Activated T-helper 17 cell treated with anti-CD3 and anti-CD28 coated beads, Interleukin-2, amount 50 U/mL, for 72 hours (primary cell): ENCODE results near the gene COASY. TPM values are rescaled to one million over a fixed set of nuclear protein-coding genes. Genes with fewer than 3 reads are reported as not detected.

ENCODE experiments used
- ATAC-seq: fragments of 150-1000 bp; cut with Tn5 transposase; replicated peaks from 2 replicates; pipeline ENCODE4 v1.10.0; 2021; ENCODE audit warnings: mild to moderate bottlenecking, moderate library complexity
- H3K27ac Mint-ChIP-seq: one replicate; pipeline ENCODE4 v1.8.0; 2022; ENCODE audit warnings: mixed read lengths
- H3K27me3 Mint-ChIP-seq: one replicate; pipeline ENCODE4 v1.8.0; 2022; ENCODE audit warnings: mixed read lengths
- H3K36me3 Mint-ChIP-seq: one replicate; pipeline ENCODE4 v1.8.0; 2022; ENCODE audit warnings: low read depth, mild to moderate bottlenecking, mixed read lengths
- H3K4me1 Mint-ChIP-seq: one replicate; pipeline ENCODE4 v1.8.0; 2022; ENCODE audit warnings: mixed read lengths
- H3K4me3 Mint-ChIP-seq: one replicate; pipeline ENCODE4 v1.8.0; 2022; ENCODE audit warnings: mild to moderate bottlenecking, mixed read lengths
- H3K9me3 Mint-ChIP-seq: one replicate; pipeline ENCODE4 v1.8.0; 2022; ENCODE audit warnings: mixed read lengths
- total RNA-seq, 2 donors: library from RNA; stranded (reverse); gene quantifications; one replicate each; pipeline ENCODE4 v1.2.3, GENCODE V29; 2022

COASY gene
- total RNA-seq, 2 donors from 2014 or later = 76.7 to 108 TPM

DNA sequence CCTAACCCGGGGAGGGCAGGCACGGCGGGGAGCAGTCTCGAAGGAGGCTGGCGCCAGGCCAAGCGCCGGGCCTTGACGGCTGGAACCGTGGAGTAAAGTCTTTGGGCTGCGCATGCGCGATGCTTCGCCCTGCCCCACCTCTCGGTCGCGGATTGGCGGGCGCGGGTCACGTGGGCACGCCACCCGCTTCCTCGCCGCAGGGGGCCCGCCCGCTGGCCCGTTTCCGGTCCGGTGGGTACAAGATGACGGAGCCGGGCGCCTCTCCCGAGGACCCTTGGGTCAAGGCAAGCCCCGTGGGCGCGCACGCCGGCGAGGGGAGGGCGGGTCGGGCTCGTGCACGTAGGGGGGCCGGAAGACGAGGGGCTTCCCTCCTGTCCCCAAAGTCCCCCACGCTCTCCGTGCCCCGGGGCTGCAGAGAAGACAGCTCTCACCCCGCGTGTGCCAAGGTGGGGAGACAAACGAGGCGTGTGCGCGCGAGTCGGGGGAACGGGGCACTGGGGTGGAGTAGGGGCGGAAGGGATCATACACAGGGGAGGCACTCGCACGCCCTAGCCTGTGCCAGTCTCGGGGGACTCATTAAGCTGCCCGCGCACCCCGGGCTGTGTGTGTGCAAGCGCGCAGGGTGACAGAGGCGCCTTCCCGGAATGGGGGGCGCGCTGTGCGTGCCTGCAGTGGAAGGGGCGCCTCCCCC lies 5.1 kb downstream of the COASY start, which contains the start of gene MLX:
MLX (plus strand) TSS at position 218 of the 691 bp plus-strand sequence; CDS start at position 243, 25 bp downstream.
- Mint-ChIP-seq H3K36me3 (peaks cover 84% of the 10 kb centered on the region), H3K4me3 (peak within 1 kb of the TSS; percentile 93), H3K27ac (peak within 1 kb of the TSS; percentile 91), H3K4me1 (peaks cover 10% of the 10 kb centered on the region), H3K27me3 (no peaks in the 10 kb centered on the region), H3K9me3 (no peaks in the 10 kb centered on the region)
- peak; percentile 76 for ATAC-seq

- Mint-ChIP-seq H3K9me3 (no peaks in the 10 kb centered on the region), H3K27ac (no peak overlapping the region), H3K36me3 (peaks cover 89% of the 10 kb centered on the region), H3K27me3 (no peaks in the 10 kb centered on the region), H3K4me1 (peaks cover 9% of the 10 kb centered on the region), H3K4me3 (peak overlapping the region; percentile 93)
- no peak for ATAC-seq
Measured at GRCh38 chr17:42568341-42569111, 6.6 kb downstream of the COASY start.

GRCh38 chr17:42571435-42572225 lies 9.7 kb downstream of the COASY start:
- no peak overlapping the region for H3K27ac Mint-ChIP-seq
- peaks cover 18% of the 10 kb centered on the region for H3K4me1 Mint-ChIP-seq
- no peaks in the 10 kb centered on the region for H3K27me3 Mint-ChIP-seq
- no peak overlapping the region for H3K4me3 Mint-ChIP-seq
- peaks cover 97% of the 10 kb centered on the region for H3K36me3 Mint-ChIP-seq
- H3K9me3 Mint-ChIP-seq = no peaks in the 10 kb centered on the region
- ATAC-seq = no peak

DNA sequence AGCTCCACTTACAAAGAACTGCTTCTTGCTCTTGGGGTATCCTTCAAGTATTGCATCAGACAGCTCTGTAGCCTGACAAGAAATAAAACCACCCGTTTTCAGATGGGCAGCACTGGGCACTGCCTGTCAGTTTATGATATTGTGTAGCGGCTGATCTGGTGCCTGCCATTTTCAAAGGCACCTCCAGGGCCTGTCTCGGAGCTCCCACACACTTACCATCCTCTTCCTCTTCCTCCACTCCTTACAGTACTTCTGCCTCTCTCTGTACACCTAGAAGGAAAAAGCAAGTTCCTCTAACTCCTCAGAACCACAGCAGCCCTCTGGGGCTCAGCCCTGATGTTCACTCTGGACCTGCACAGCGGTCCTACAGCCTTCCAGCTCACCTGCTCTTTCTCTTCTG lies 11.1 kb downstream of the COASY start:
- H3K4me1 Mint-ChIP-seq = peaks cover 18% of the 10 kb centered on the region
- H3K36me3 Mint-ChIP-seq = peaks cover 97% of the 10 kb centered on the region
- ATAC-seq = no peak

GRCh38 chr17:42574463-42574862 lies 12.5 kb downstream of the COASY start:
- Mint-ChIP-seq H3K36me3 (peaks cover 89% of the 10 kb centered on the region), H3K27ac (no peak overlapping the region), H3K4me3 (no peak overlapping the region), H3K27me3 (no peaks in the 10 kb centered on the region), H3K4me1 (peaks cover 18% of the 10 kb centered on the region), H3K9me3 (no peaks in the 10 kb centered on the region)
- no peak for ATAC-seq

More for the DNA sequence above, 11.1 kb downstream of the COASY start:
- Mint-ChIP-seq H3K27me3 (no peaks in the 10 kb centered on the region), H3K9me3 (no peaks in the 10 kb centered on the region), H3K27ac (peak overlapping the region; percentile 5), H3K4me3 (no peak overlapping the region)

DNA sequence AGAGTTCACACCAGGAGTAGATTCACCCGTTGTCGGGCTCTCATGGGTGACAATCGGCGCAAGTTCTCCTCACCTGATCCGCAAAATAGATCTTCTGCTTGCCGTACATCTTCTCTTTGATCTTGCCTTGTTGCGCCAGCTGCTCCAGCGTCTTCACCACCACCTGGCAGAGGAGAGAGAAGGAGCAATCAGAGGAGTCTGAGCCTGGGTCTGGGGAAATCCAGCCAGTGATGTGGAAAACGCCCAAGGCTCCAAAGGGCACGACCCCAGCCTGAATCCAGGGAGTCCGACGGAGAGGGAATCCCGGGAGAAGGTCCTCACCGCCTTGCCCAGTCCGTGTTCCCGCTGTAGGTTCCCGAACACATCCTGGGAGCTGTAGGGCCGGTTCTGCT lies 15.2 kb downstream of the COASY start:
- peak; percentile 8 for ATAC-seq
- Mint-ChIP-seq H3K36me3 (peaks cover 89% of the 10 kb centered on the region), H3K27me3 (no peaks in the 10 kb centered on the region), H3K27ac (peak overlapping the region; percentile 95), H3K4me3 (peak overlapping the region; percentile 91), H3K4me1 (peaks cover 18% of the 10 kb centered on the region), H3K9me3 (no peaks in the 10 kb centered on the region)

GRCh38 chr17:42577532-42578281 lies 15.8 kb downstream of the COASY start, which contains the start of gene PSMC3IP:
Gene PSMC3IP (minus strand): TSS chr17:42577729. CDS start chr17:42577686, 43 bp downstream.
- Mint-ChIP-seq H3K36me3 (peaks cover 89% of the 10 kb centered on the region), H3K27ac (peak within 1 kb of the TSS; percentile 95), H3K9me3 (no peaks in the 10 kb centered on the region), H3K4me1 (peaks cover 18% of the 10 kb centered on the region), H3K4me3 (peak within 1 kb of the TSS; percentile 91), H3K27me3 (no peaks in the 10 kb centered on the region)
- ATAC-seq = peak; percentile 97

DNA sequence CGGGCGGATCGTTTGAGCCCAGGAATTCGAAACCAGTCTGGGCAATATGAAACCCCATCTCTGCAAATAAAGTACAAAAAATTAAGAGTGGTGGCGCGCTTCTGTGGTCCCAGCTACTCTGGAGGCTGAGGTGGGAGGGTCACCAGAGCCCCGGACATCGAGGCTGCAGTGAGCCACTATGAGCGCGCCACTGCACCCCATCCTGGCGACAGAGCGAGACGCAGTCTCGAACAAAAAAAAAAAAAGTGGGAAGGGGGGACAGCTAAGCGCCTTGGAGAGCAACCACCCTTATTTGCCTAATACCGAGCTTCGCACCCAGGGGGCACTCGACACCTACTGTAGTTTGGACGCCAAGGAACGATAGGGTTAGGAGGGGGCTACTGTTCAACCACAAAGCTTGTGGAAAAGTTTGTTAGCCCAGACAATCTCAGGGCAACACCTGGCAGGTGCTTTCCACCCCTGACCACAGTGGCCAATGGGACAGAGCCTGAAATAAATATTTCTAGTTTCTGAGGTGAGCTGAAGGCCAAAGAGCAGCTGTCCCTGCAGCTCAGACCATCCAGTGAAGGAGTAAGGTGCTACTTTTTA lies 16.4 kb downstream of the COASY start:
- peak; percentile 36 for ATAC-seq
- no peaks in the 10 kb centered on the region for H3K27me3 Mint-ChIP-seq
- H3K4me3 Mint-ChIP-seq = peak overlapping the region; percentile 91
- H3K4me1 Mint-ChIP-seq = peaks cover 18% of the 10 kb centered on the region
- H3K27ac Mint-ChIP-seq = peak overlapping the region; percentile 95
- peaks cover 89% of the 10 kb centered on the region for H3K36me3 Mint-ChIP-seq
- no peaks in the 10 kb centered on the region for H3K9me3 Mint-ChIP-seq

GRCh38 chr17:42579794-42580551 lies 18.0 kb downstream of the COASY start:
- Mint-ChIP-seq H3K4me1 (peaks cover 18% of the 10 kb centered on the region), H3K27ac (no peak overlapping the region), H3K36me3 (peaks cover 89% of the 10 kb centered on the region), H3K9me3 (no peaks in the 10 kb centered on the region), H3K27me3 (no peaks in the 10 kb centered on the region), H3K4me3 (peak overlapping the region; percentile 9)
- ATAC-seq = no peak

GRCh38 chr17:42581744-42582270 lies 19.9 kb downstream of the COASY start:
- H3K4me1 Mint-ChIP-seq = peaks cover 3% of the 10 kb centered on the region
- peaks cover 89% of the 10 kb centered on the region for H3K36me3 Mint-ChIP-seq
- no peak overlapping the region for H3K27ac Mint-ChIP-seq
- H3K9me3 Mint-ChIP-seq = no peaks in the 10 kb centered on the region
- ATAC-seq = no peak
- no peak overlapping the region for H3K4me3 Mint-ChIP-seq
- no peaks in the 10 kb centered on the region for H3K27me3 Mint-ChIP-seq

GRCh38 chr17:42584880-42585279 lies 22.9 kb downstream of the COASY start:
- no peak for ATAC-seq
- H3K4me3 Mint-ChIP-seq = no peak overlapping the region
- peaks cover 100% of the 10 kb centered on the region for H3K36me3 Mint-ChIP-seq
- no peaks in the 10 kb centered on the region for H3K27me3 Mint-ChIP-seq
- peak overlapping the region; percentile 32 for H3K27ac Mint-ChIP-seq
- H3K9me3 Mint-ChIP-seq = no peaks in the 10 kb centered on the region
- H3K4me1 Mint-ChIP-seq = no peaks in the 10 kb centered on the region

GRCh38 chr17:42585353-42585752 lies 23.4 kb downstream of the COASY start:
- H3K4me3 Mint-ChIP-seq = no peak overlapping the region
- H3K27ac Mint-ChIP-seq = peak overlapping the region; percentile 32
- ATAC-seq = no peak
- H3K27me3 Mint-ChIP-seq = no peaks in the 10 kb centered on the region
- no peaks in the 10 kb centered on the region for H3K4me1 Mint-ChIP-seq
- H3K9me3 Mint-ChIP-seq = no peaks in the 10 kb centered on the region
- peaks cover 100% of the 10 kb centered on the region for H3K36me3 Mint-ChIP-seq
